Fibroblast of lung (primary cell): ENCODE measurements around the gene FRMD4A. TPM values are rescaled to one million over a fixed set of nuclear protein-coding genes. Genes with fewer than 3 reads are reported as not detected.

Experiments
- DNase-seq, 2 donors: peaks; one replicate each; pipeline versions ENCODE4 v3.0.0 to v3.0.0-alpha.2; 2010; ENCODE audit warnings: low read depth in 2 of 2
- H2AFZ ChIP-seq: 2 replicates; pipeline ENCODE4 v1.5.1; 2012; ENCODE audit warnings: low read length, control low read depth, inconsistent platforms
- H3K27ac ChIP-seq: 2 replicates; pipeline ENCODE4 v1.5.1; 2011; ENCODE audit warnings: low read length, control low read depth; ENCODE audit not compliant: insufficient read depth
- H3K27me3 ChIP-seq: 2 replicates; pipeline ENCODE4 v1.5.1; 2011; ENCODE audit warnings: mild to moderate bottlenecking, low read length; ENCODE audit not compliant: control insufficient read depth, insufficient read depth
- H3K36me3 ChIP-seq: 2 replicates; pipeline ENCODE4 v1.5.1; 2011; ENCODE audit warnings: low read length; ENCODE audit not compliant: control insufficient read depth, insufficient read depth
- H3K4me1 ChIP-seq: 2 replicates; pipeline ENCODE4 v1.5.1; 2011; ENCODE audit warnings: low read length; ENCODE audit not compliant: control insufficient read depth, insufficient read depth; ENCODE audit errors: extremely low read depth
- H3K4me2 ChIP-seq: 2 replicates; pipeline ENCODE4 v1.5.1; 2011; ENCODE audit warnings: low read length, control low read depth; ENCODE audit not compliant: insufficient read depth; ENCODE audit errors: extremely low read depth
- H3K4me3 ChIP-seq, 4 experiments: fragments of 200-600 bp in 1 of 4; sonication (generic) in 1 of 4; replicated peaks in 1 of 4; 2 replicates each; pipeline ENCODE4 v1.5.1; 2011 to 2016; ENCODE audit warnings: low read length in 4 of 4, low read depth in 3 of 4, mild to moderate bottlenecking in 3 of 4, control low read depth in 2 of 4, inconsistent platforms in 1 of 4, mixed read lengths in 1 of 4; ENCODE audit not compliant: insufficient read depth in 1 of 4; ENCODE audit errors: control extremely low read depth in 1 of 4
- H3K79me2 ChIP-seq: 2 replicates; pipeline ENCODE4 v1.5.1; 2012; ENCODE audit warnings: mild to moderate bottlenecking, low read length, inconsistent platforms; ENCODE audit not compliant: control insufficient read depth, insufficient read depth
- H3K9ac ChIP-seq: 2 replicates; pipeline ENCODE4 v1.5.1; 2011; ENCODE audit warnings: mild to moderate bottlenecking, low read length, control low read depth; ENCODE audit not compliant: insufficient read depth
- H3K9me3 ChIP-seq: 2 replicates; pipeline ENCODE4 v1.5.1; 2012; ENCODE audit warnings: low read depth, low read length; ENCODE audit not compliant: control insufficient read depth, insufficient read depth
- H4K20me1 ChIP-seq: 2 replicates; pipeline ENCODE4 v1.5.1; 2011; ENCODE audit warnings: low read length; ENCODE audit not compliant: control insufficient read depth, insufficient read depth; ENCODE audit errors: extremely low read depth
- EZH2 ChIP-seq: IDR thresholded peaks from 2 replicates; pipeline ENCODE4 v1.5.1; 2012; ENCODE audit warnings: low read length, control low read depth, mild to moderate bottlenecking; ENCODE audit errors: missing control alignments
- polyA plus RNA-seq, 2 donors: library from polyadenylated mRNA; depleted of rRNA in 1 of 2; stranded (reverse) in 1 of 2; unstranded in 1 of 2; fragments of >200 nt; gene quantifications; 2 replicates each; pipeline ENCODE4 v1.2.1, GENCODE V29; 2011 to 2012; ENCODE audit warnings: missing spikeins in 1 of 2
- total RNA-seq: library from RNA; depleted of rRNA; stranded (reverse); fragments of >200 nt; gene quantifications from 2 replicates; pipeline ENCODE4 v1.2.1, GENCODE V29; 2014
- TF ChIP-seq, protein P1 (sequence below), 2 donors: IDR thresholded peaks in 1 of 2; conservative IDR thresholded peaks in 1 of 2; 1 replicate in 1 of 2; 2 replicates in 1 of 2; pipeline ENCODE4 v1.5.1; 2011 to 2012; ENCODE audit warnings: low read length in 2 of 2, control low read depth in 1 of 2, inconsistent platforms in 1 of 2, low read depth in 1 of 2, mild to moderate bottlenecking in 1 of 2

The FRMD4A gene
- total and polyA plus RNA-seq, 2 donors (not counting 1 experiment from before 2014, with no cell fraction given) = 26.9 to 63.6 TPM

- Histone ChIP-seq H3K9ac (no peak overlapping the region), H2AFZ (no peak overlapping the region), H3K79me2 (no peaks in the 10 kb centered on the region), H3K36me3 (no peaks in the 10 kb centered on the region), H4K20me1 (no peaks in the 10 kb centered on the region), H3K27me3 (no peaks in the 10 kb centered on the region), H3K9me3 (no peaks in the 10 kb centered on the region), H3K27ac (no peak overlapping the region), H3K4me2 (no peak overlapping the region), H3K4me3 (no peak overlapping the region), H3K4me1 (no peaks in the 10 kb centered on the region)
- no peak for TF ChIP-seq EZH2
- TF ChIP-seq, protein P1, sequence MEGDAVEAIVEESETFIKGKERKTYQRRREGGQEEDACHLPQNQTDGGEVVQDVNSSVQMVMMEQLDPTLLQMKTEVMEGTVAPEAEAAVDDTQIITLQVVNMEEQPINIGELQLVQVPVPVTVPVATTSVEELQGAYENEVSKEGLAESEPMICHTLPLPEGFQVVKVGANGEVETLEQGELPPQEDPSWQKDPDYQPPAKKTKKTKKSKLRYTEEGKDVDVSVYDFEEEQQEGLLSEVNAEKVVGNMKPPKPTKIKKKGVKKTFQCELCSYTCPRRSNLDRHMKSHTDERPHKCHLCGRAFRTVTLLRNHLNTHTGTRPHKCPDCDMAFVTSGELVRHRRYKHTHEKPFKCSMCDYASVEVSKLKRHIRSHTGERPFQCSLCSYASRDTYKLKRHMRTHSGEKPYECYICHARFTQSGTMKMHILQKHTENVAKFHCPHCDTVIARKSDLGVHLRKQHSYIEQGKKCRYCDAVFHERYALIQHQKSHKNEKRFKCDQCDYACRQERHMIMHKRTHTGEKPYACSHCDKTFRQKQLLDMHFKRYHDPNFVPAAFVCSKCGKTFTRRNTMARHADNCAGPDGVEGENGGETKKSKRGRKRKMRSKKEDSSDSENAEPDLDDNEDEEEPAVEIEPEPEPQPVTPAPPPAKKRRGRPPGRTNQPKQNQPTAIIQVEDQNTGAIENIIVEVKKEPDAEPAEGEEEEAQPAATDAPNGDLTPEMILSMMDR (conservative IDR thresholded peaks at IDR 0.05 in 1 of 2, IDR thresholded peaks at IDR 0.05 in 1 of 2; ENCODE audit: low read depth in 1 of 2, low read length in 2 of 2) = no peak
- DNase-seq = no peak
Observed at GRCh38 chr10:13731799-13732198, 598.9 kb downstream of the FRMD4A start.

DNA sequence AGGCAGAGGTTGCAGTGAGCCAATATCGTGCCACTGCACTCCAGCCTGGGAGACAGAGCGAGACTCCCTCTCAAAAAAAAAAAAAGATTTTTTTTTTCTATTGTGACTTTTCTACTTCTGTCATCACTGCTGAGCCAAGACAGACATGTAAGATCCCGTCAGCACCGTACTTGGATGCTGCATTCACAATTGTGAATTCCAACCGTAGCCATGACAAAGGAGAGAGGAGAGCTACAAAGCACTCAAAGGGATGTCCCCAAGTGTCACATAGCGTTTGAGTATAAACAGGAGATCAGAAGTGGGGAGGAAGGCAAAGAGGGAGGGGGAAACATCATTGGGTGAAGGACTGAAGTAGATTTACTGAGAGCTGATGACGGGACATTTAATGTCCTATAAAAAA lies 599.8 kb downstream of the FRMD4A start:
- Histone ChIP-seq H3K4me3 (no peak overlapping the region), H3K27ac (no peak overlapping the region), H3K36me3 (no peaks in the 10 kb centered on the region), H3K79me2 (no peaks in the 10 kb centered on the region), H4K20me1 (no peaks in the 10 kb centered on the region), H3K4me2 (no peak overlapping the region), H3K9ac (no peak overlapping the region), H3K27me3 (no peaks in the 10 kb centered on the region), H3K4me1 (no peaks in the 10 kb centered on the region), H3K9me3 (no peaks in the 10 kb centered on the region), H2AFZ (no peak overlapping the region)
- TF ChIP-seq EZH2 = no peak
- TF ChIP-seq, protein P1 (conservative IDR thresholded peaks at IDR 0.05 in 1 of 2, IDR thresholded peaks at IDR 0.05 in 1 of 2; ENCODE audit: low read depth in 1 of 2, low read length in 2 of 2) = no peak
- no peak for DNase-seq

DNA sequence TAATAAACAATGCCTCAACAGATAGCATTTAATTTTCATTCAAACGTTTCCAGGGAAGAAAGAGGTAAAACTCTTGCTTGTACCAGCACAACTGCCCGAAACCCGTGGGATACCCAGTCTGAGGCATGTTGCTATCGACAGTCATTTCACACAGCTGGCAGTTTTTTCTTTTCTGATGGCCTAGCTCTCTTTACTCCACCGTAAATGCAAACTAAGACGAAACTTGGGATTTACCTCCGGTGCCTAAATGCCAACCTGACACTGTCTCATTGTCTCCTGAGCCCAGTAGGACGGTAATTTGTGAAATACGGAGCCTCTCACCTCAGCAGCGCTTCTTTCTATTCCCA lies 600.4 kb downstream of the FRMD4A start:
- Histone ChIP-seq H4K20me1 (no peaks in the 10 kb centered on the region), H3K27ac (no peak overlapping the region), H3K27me3 (no peaks in the 10 kb centered on the region), H3K4me3 (no peak overlapping the region), H3K79me2 (no peaks in the 10 kb centered on the region), H3K9me3 (no peaks in the 10 kb centered on the region), H3K4me2 (no peak overlapping the region), H3K9ac (no peak overlapping the region), H2AFZ (no peak overlapping the region), H3K36me3 (no peaks in the 10 kb centered on the region), H3K4me1 (peaks cover under 1% of the 10 kb centered on the region)
- DNase-seq = no peak
- TF ChIP-seq, protein P1 (conservative IDR thresholded peaks at IDR 0.05 in 1 of 2, IDR thresholded peaks at IDR 0.05 in 1 of 2; ENCODE audit: low read depth in 1 of 2, low read length in 2 of 2) = no peak
- no peak for TF ChIP-seq EZH2
